SK-N-SH treated with all-trans-retinoic acid at 6 μM for 48 hours (cell line): Measurements from ENCODE around the gene IFNA5.

Experiments
- ARNTL ChIP-seq: fragments of 450-650 bp; formaldehyde crosslinking; IDR thresholded peaks from 2 replicates; pipeline ENCODE4 v1.5.0; 2020; ENCODE audit warnings: low read depth, mild to moderate bottlenecking, moderate library complexity, borderline replicate concordance
- BACH2 ChIP-seq: fragments of 250-450 bp; sonication (Bioruptor Pico); IDR thresholded peaks from 2 replicates; pipeline ENCODE4 v1.9.0; 2021; ENCODE audit warnings: mild to moderate bottlenecking, borderline replicate concordance
- CSDC2 ChIP-seq: fragments of 250-450 bp; sonication (Bioruptor Pico); IDR thresholded peaks from 2 replicates; pipeline ENCODE4 v1.5.0; 2020; ENCODE audit warnings: mild to moderate bottlenecking, moderate library complexity
- CSRNP3 ChIP-seq: fragments of 250-450 bp; sonication (Bioruptor Pico); IDR thresholded peaks from 2 replicates; pipeline ENCODE4 v1.5.1; 2021; ENCODE audit warnings: mild to moderate bottlenecking, moderate library complexity
- ESRRG ChIP-seq: fragments of 250-450 bp; sonication (Bioruptor Pico); IDR thresholded peaks from 2 replicates; pipeline ENCODE4 v1.6.1; 2021; ENCODE audit warnings: mild to moderate bottlenecking
- ISL1 ChIP-seq: fragments of 250-450 bp; sonication (Bioruptor Pico); IDR thresholded peaks from 2 replicates; pipeline ENCODE4 v2.1.2; 2022; ENCODE audit warnings: mild to moderate bottlenecking, moderate library complexity
- PATZ1 ChIP-seq: fragments of 250-450 bp; sonication (Bioruptor Pico); IDR thresholded peaks from 2 replicates; pipeline ENCODE4 v1.8.0; 2020; ENCODE audit warnings: mild to moderate bottlenecking, moderate library complexity, borderline replicate concordance
- PPARA ChIP-seq: fragments of 250-450 bp; sonication (Bioruptor Pico); IDR thresholded peaks from 2 replicates; pipeline ENCODE4 v1.5.0; 2020; ENCODE audit warnings: mild to moderate bottlenecking, borderline replicate concordance
- TCF4 ChIP-seq: fragments of 250-450 bp; sonication (Bioruptor Pico); IDR thresholded peaks from 2 replicates; pipeline ENCODE4 v1.8.0; 2021; ENCODE audit warnings: mild to moderate bottlenecking, moderate library complexity, borderline replicate concordance
- TSHZ2 ChIP-seq: fragments of 250-450 bp; sonication (Bioruptor Pico); IDR thresholded peaks from 2 replicates; pipeline ENCODE4 v1.5.0; 2020; ENCODE audit warnings: mild to moderate bottlenecking, moderate library complexity
- ZC3H10 ChIP-seq: fragments of 250-450 bp; sonication (Bioruptor Pico); IDR thresholded peaks from 2 replicates; pipeline ENCODE4 v1.5.1; 2021; ENCODE audit warnings: mild to moderate bottlenecking, moderate library complexity
- TF ChIP-seq, protein P1 (sequence below): fragments of 250-450 bp; sonication (Bioruptor Pico); IDR thresholded peaks from 2 replicates; pipeline ENCODE4 v1.5.1; 2020; ENCODE audit warnings: low read depth, mild to moderate bottlenecking, moderate library complexity

DNA sequence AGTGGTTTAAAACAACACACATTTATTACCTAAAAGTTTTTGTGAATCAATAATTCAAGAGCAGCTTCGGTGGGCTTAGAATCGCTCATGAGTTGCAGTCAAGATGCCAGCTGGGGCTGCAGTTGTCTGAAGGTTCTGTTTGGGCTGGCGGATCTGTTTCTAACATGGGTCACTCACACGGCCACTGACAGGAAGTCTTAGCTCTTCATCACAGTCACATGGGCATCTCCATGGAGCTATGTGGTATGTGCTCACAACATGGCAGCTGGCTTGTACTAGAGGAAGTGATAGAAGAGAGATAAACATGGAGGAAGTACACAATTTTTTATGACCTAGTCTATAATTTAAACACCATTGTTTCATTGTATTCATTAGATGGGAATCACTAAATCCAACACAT is 18.9 kb upstream of the IFNA5 start:
- TF ChIP-seq PPARA (no peak), PATZ1 (CRISPR knock-in tag) (no peak), CSDC2 (CRISPR knock-in tag) (no peak), ESRRG (CRISPR knock-in tag) (no peak), ARNTL (CRISPR knock-in tag) (no peak), ISL1 (CRISPR knock-in tag) (no peak), CSRNP3 (CRISPR knock-in tag) (no peak), TCF4 (CRISPR knock-in tag) (no peak), BACH2 (CRISPR knock-in tag) (no peak), ZC3H10 (CRISPR knock-in tag) (no peak), TSHZ2 (CRISPR knock-in tag) (no peak)
- TF ChIP-seq, protein P1, sequence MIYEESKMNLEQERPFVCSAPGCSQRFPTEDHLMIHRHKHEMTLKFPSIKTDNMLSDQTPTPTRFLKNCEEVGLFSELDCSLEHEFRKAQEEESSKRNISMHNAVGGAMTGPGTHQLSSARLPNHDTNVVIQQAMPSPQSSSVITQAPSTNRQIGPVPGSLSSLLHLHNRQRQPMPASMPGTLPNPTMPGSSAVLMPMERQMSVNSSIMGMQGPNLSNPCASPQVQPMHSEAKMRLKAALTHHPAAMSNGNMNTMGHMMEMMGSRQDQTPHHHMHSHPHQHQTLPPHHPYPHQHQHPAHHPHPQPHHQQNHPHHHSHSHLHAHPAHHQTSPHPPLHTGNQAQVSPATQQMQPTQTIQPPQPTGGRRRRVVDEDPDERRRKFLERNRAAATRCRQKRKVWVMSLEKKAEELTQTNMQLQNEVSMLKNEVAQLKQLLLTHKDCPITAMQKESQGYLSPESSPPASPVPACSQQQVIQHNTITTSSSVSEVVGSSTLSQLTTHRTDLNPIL (CRISPR knock-in tag), result no peak
